ENCODE measurements around the gene DDN. TPM values are rescaled to one million over a fixed set of nuclear protein-coding genes. Genes with fewer than 3 reads are reported as not detected.

The DDN gene
- total RNA-seq, 2 donors from 2014 or later = 0.14 TPM; not detected in 1

GRCh38 chr12:48998497-48999353, 450 bp downstream of the DDN start:
- H3K4me3 ChIP-seq = peak overlapping the region; percentile 68
- ATAC-seq (ENCODE audit: insufficient number of reproducible peaks, low FRiP score, low read depth) (no peak), DNase-seq (ENCODE audit: low spot score) (no peak)
- no peaks in the 10 kb centered on the region for H3K9me3 ChIP-seq
- peaks cover 28 to 40% of the 10 kb centered on the region in 2 donors for H3K4me1 ChIP-seq (ENCODE audit: control insufficient read depth in 1 of 2, low read depth in 2 of 2)
- no peak for TF ChIP-seq CTCF (IDR thresholded peaks at IDR 0.05)
- peaks cover 15% of the 10 kb centered on the region for H3K36me3 ChIP-seq
- peaks cover 10% of the 10 kb centered on the region for H3K27me3 ChIP-seq (replicated peaks; ENCODE audit: insufficient read depth)
- H3K27ac ChIP-seq = no peak overlapping the region

GRCh38 chr12:48997719-48998496, 1.3 kb downstream of the DDN start:
- Histone ChIP-seq H3K9me3 (no peaks in the 10 kb centered on the region), H3K27ac (no peak overlapping the region), H3K27me3 (replicated peaks; ENCODE audit: insufficient read depth) (peaks cover 10% of the 10 kb centered on the region), H3K36me3 (peaks cover 7% of the 10 kb centered on the region), H3K4me1 (ENCODE audit: control insufficient read depth in 1 of 2, low read depth in 2 of 2) (peaks cover 28 to 40% of the 10 kb centered on the region in 2 donors), H3K4me3 (peak overlapping the region; percentile 68)
- no peak for TF ChIP-seq CTCF (IDR thresholded peaks at IDR 0.05)
- no peak for ATAC-seq (ENCODE audit: insufficient number of reproducible peaks, low FRiP score, low read depth)
- DNase-seq (ENCODE audit: low spot score) = no peak

GRCh38 chr12:48996794-48997718, 2.1 kb downstream of the DDN start:
- ATAC-seq (ENCODE audit: insufficient number of reproducible peaks, low FRiP score, low read depth) (no peak), DNase-seq (ENCODE audit: low spot score) (no peak)
- Histone ChIP-seq H3K4me1 (ENCODE audit: control insufficient read depth in 1 of 2, low read depth in 2 of 2) (peaks cover 28 to 40% of the 10 kb centered on the region in 2 donors), H3K4me3 (peak overlapping the region; percentile 68), H3K36me3 (no peaks in the 10 kb centered on the region), H3K27me3 (replicated peaks; ENCODE audit: insufficient read depth) (peaks cover 10% of the 10 kb centered on the region), H3K27ac (no peak overlapping the region), H3K9me3 (no peaks in the 10 kb centered on the region)
- peak; percentile 74 for TF ChIP-seq CTCF (IDR thresholded peaks at IDR 0.05)

- H3K27ac ChIP-seq = no peak overlapping the region
- peak overlapping the region; percentile 64 for H3K4me3 ChIP-seq
- DNase-seq (ENCODE audit: low spot score) = no peak
- TF ChIP-seq CTCF (IDR thresholded peaks at IDR 0.05) = peak; percentile 91
- H3K36me3 ChIP-seq = no peaks in the 10 kb centered on the region
- ATAC-seq (ENCODE audit: insufficient number of reproducible peaks, low FRiP score, low read depth) = peak; percentile 53
- H3K4me1 ChIP-seq (ENCODE audit: control insufficient read depth in 1 of 2, low read depth in 2 of 2) = peaks cover 27 to 39% of the 10 kb centered on the region in 2 donors
- no peaks in the 10 kb centered on the region for H3K9me3 ChIP-seq
- H3K27me3 ChIP-seq (replicated peaks; ENCODE audit: insufficient read depth) = peaks cover 6% of the 10 kb centered on the region
Observed at GRCh38 chr12:48995086-48995879, 3.9 kb downstream of the DDN start.
